RWPE1 (cell line): ENCODE measurements around the gene NDST3.

Experiments used
- CTCF ChIA-PET: fragments of 350-600 bp; sonication (Branson Sonifier 250); formaldehyde crosslinking; extraction: SDS; loops from one replicate; lab custom pipeline; 2021; lab: Yijun Ruan, JAX
- POLR2A ChIA-PET: fragments of 400-600 bp; formaldehyde crosslinking; extraction: SDS; loops from one replicate; lab custom pipeline; 2020; ENCODE audit warnings: antibody characterized with exemption; ENCODE audit not compliant: low non-redundant PET; lab: Yijun Ruan, JAX
- DNase-seq: peaks from one replicate; pipeline ENCODE4 v3.0.0; 2012; ENCODE audit warnings: low spot score
- H3K27ac ChIP-seq: fragments of 450-650 bp; 2 replicates; pipeline ENCODE4 v1.5.1; 2017
- TF ChIP-seq, protein P1 (sequence below): fragments of 450-650 bp; conservative IDR thresholded peaks from 2 replicates; pipeline ENCODE4 v1.5.1; 2017; ENCODE audit warnings: low read depth, mild to moderate bottlenecking

The NDST3 gene

DNA sequence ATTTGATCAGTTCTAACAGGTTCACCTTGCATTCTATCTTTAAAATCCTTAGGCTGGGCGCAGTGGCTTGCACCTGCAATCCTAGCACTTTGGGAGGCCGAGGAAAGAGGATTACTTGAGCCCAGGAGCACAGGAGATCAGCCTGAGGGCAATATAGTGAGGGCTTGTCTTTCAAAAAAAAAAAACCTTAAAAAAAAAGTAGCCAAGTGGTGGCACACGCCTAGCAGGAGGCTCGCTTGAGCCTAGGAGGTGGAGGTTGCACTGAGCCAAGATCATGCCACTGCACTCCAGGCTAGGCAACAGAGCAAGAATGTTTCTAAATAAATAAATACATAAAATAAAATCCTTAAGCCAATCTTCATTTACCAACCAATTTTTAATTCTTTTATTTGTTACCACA, 243.0 kb downstream of the NDST3 start:
- CTCF ChIA-PET: no interaction called here
- no peak overlapping the region for H3K27ac ChIP-seq
- TF ChIP-seq, protein P1, sequence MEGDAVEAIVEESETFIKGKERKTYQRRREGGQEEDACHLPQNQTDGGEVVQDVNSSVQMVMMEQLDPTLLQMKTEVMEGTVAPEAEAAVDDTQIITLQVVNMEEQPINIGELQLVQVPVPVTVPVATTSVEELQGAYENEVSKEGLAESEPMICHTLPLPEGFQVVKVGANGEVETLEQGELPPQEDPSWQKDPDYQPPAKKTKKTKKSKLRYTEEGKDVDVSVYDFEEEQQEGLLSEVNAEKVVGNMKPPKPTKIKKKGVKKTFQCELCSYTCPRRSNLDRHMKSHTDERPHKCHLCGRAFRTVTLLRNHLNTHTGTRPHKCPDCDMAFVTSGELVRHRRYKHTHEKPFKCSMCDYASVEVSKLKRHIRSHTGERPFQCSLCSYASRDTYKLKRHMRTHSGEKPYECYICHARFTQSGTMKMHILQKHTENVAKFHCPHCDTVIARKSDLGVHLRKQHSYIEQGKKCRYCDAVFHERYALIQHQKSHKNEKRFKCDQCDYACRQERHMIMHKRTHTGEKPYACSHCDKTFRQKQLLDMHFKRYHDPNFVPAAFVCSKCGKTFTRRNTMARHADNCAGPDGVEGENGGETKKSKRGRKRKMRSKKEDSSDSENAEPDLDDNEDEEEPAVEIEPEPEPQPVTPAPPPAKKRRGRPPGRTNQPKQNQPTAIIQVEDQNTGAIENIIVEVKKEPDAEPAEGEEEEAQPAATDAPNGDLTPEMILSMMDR: no peak
- DNase-seq: no peak
- POLR2A ChIA-PET: no interaction called here

DNA sequence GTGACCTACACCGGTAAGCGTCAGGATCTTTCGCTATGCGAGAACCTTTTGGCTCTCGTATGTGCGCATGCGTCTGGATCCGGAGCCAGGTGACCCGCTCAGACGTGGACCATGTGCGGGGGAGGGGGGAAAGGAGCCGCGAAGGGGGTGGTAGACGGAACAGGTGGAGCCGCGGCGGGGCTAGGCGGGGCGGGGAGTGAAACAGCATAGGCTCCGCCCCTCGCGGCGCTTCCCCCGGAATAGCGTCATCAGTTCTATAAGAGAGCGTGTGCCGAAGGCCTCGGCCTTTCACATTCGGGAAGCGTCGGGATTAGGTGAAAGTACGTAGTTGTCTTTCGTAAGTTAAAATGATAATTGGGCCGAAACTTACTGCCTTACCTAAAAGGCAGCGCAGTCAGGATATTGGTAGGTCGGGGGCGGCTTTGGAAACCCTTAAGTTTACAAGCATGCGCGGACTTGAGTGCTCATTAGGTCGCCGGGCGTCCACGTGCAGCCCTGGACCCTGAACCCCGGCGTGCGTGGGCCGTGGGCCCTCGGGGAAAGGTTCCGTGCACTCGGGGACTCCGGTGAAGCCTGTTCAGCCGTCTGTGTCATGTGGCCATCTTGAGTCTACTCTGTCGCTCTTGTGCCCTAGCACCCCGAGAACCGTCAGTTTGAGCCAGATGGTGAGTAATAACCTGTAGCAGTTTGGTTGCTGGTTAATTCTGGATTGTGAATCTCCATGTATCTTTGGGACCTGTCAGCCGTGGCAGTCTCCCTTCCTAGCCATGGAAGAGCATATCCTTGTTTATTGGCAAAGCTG, 244.4 kb downstream of the NDST3 start:
- peak; percentile 99 for DNase-seq
- TF ChIP-seq, protein P1: no peak
- peak overlapping the region; percentile 81 for H3K27ac ChIP-seq
- ChIA-PET POLR2A (no interaction called here), CTCF (interaction anchor here (0.6 to 0.7 kb wide), 2 partner anchors 81 to 581 kb away, joined by 3 read pairs; no protein-coding TSS in a partner anchor)

DNA sequence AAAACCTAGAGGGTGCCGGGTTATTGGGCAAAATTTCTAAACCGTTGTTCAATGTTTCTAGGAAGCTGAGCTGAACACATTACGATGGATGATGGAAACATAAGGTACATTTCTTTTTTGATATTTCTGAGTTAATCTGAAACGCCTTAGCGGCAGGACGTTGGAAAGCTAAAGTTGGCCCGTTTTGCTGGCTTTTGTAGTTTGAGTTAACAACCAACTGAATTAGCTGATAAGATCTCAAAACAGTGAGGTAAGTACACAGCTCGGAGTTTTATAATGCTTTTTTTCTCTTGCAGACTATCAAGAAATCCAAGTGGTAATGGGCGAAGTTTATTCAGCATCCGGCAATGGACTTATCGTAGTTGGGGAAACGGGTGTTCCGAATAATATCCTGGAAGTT, 245.0 kb downstream of the NDST3 start:
- CTCF ChIA-PET: interaction anchor here (0.6 to 0.7 kb wide), 2 partner anchors 80 to 582 kb away, joined by 3 read pairs; no protein-coding TSS in a partner anchor
- POLR2A ChIA-PET: no interaction called here
- H3K27ac ChIP-seq: no peak overlapping the region; the same call in 1 of the 2 replicates
- no peak for DNase-seq
- TF ChIP-seq, protein P1: no peak

DNA sequence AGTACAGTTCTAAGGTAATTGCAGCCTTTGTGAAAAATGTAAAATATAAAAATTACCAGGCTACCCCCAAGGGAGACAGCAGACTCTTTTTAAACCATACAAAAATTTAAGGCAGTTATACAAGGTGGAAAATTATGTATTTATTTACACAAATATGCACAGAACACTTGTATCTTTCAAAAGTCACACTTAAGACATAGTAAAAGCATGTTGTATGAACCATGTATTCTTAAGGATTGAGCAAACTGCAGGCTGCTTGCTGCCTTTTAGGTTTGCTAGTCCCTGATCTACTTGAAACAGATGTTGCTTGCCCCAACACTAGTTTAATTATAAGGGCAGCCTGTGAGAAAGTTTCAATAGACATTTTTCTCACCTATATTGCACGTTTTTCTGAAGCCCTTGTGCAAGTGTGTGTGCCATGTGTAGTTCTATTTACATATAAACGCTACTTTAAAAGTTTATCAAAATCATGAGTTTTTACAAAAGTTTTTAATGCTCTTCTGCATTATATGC, 245.7 kb downstream of the NDST3 start:
- ChIA-PET CTCF (no interaction called here), POLR2A (no interaction called here)
- TF ChIP-seq, protein P1: no peak
- no peak for DNase-seq
- no peak overlapping the region for H3K27ac ChIP-seq

DNA sequence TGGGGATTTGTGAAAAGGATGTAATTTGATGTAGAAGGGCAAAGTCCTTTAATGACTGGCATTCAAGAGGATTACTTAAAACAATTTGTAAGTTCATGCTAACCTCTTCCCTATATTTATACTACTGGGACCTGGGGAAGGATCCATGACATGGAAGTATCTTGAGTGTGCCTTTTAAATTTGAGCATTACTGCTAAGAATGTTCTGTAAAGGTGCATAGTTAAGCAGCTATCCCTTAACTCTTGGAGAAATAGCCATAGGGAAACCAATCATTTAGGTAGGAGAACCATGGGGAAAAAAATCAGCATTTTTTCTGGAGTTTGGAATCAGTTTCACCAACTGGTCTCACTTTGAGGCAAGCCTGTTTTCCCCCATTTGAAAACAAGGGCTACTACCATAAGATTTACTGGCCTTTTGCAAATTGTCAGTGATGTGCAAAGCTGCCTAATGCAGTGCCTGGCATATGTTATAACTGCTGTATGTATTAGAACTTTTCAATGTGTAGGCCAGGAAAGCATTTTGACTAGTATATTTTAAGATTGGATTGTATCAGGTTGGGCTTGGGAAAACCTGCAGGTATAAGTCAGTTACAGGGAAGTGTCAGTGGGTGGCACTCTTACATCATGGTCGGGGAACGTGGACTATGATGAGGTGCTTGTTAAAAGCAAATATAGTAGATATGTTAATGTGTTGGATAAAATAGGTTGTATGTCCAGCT, 246.4 kb downstream of the NDST3 start:
- H3K27ac ChIP-seq: no peak overlapping the region
- ChIA-PET POLR2A (no interaction called here), CTCF (interaction anchor here (0.7 to 0.8 kb wide), 2 partner anchors 11 to 25 kb away, joined by 3 read pairs; no protein-coding TSS in a partner anchor)
- TF ChIP-seq, protein P1: peak; percentile 72
- peak; percentile 40 for DNase-seq

DNA sequence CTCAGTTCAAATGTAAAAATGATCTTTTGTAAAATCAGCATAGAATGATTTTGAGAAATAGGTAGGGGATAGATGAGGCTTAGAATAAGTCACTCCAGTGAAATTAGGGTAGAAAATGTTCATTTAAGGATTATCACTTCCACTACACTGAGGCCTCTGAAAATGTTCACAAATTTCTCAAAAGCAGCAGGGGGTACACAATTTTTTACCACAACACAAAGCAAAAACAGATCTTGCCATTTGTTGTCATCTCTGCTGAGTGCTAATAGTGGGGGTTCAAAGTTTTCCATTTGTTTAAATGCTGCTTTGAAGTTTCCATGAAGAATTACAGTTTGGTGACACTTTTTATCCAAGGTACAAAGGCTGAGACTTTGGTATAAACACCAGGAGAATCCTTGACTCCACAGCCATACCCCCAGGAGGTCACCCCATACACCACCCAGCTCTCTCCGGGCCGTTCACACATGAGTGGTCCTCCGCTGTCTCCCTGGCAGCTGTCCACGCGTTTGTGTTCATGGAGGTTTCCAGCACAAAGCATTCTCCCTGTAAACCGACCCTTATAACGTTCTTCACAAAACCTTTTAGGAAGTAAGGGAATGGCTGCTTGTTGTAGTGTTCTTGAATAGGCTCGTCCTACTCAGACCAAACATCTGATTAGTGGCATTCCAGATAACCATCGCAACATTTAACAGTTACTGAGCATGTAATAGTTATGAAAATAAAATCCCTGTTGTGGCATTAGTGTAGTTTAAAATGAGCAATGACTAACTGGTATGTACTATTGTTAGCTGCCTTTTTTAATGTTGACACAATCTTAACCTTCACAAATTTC, 247.5 kb downstream of the NDST3 start:
- peak overlapping the region; percentile 59 for H3K27ac ChIP-seq
- peak; percentile 23 for DNase-seq
- CTCF ChIA-PET: interaction anchor here (0.8 kb wide), 1 partner anchor 9 kb away, joined by 3 read pairs; no protein-coding TSS in a partner anchor
- TF ChIP-seq, protein P1: no peak
- POLR2A ChIA-PET: no interaction called here
